NCI-H2107 treated with DMSO at 0.1 percent for 48 hours (cell line): ENCODE measurements around the gene PROB1.
"Not testable (repeated sequence)": the region's sequence is repeated elsewhere in the genome, so short reads cannot be mapped to it uniquely, and the experiment has no call there.

ENCODE experiments used
- DNase-seq: peaks from one replicate; lab custom pipeline; 2025; ENCODE audit not compliant: unreplicated experiment; lab: John Stamatoyannopoulos, UW

PROB1 gene

GRCh38 chr5:139381837-139382761 lies 12.8 kb downstream of the PROB1 start:
- no peak for DNase-seq

GRCh38 chr5:139379626-139380449 lies 15.1 kb downstream of the PROB1 start:
- no peak for DNase-seq

- no peak for DNase-seq
These were observed 16.0 kb downstream of the PROB1 start for GRCh38 chr5:139378941-139379361.

GRCh38 chr5:139378101-139378825 lies 16.6 kb downstream of the PROB1 start:
- DNase-seq: no peak

GRCh38 chr5:139377226-139377625 lies 17.7 kb downstream of the PROB1 start:
- no peak for DNase-seq

- DNase-seq: no peak
These were observed 18.5 kb downstream of the PROB1 start for GRCh38 chr5:139376364-139376763.

GRCh38 chr5:139374909-139375308 lies 20.0 kb downstream of the PROB1 start:
- no peak for DNase-seq

GRCh38 chr5:139371482-139372435 lies 23.1 kb downstream of the PROB1 start:
- DNase-seq: no peak

GRCh38 chr5:139369181-139369580 lies 25.7 kb downstream of the PROB1 start:
- DNase-seq: no peak

GRCh38 chr5:139368613-139369012 lies 26.3 kb downstream of the PROB1 start:
- DNase-seq: no peak

GRCh38 chr5:139364466-139364865 lies 30.4 kb downstream of the PROB1 start:
- DNase-seq: no peak

- no peak for DNase-seq
These were observed 31.0 kb downstream of the PROB1 start for GRCh38 chr5:139363937-139364336.

- DNase-seq: no peak
These were observed 33.0 kb downstream of the PROB1 start for GRCh38 chr5:139361835-139362429.

- DNase-seq: no peak
These were observed 34.5 kb downstream of the PROB1 start for GRCh38 chr5:139360384-139360783.

- DNase-seq: no peak
These were observed 36.8 kb downstream of the PROB1 start for GRCh38 chr5:139358064-139358463.

- not testable (repeated sequence) for DNase-seq
These were observed 39.0 kb downstream of the PROB1 start for GRCh38 chr5:139355900-139356299.

GRCh38 chr5:139354186-139354585 lies 40.7 kb downstream of the PROB1 start:
- DNase-seq: no peak

GRCh38 chr5:139347863-139348262 lies 47.0 kb downstream of the PROB1 start:
- not testable (repeated sequence) for DNase-seq

- DNase-seq: not testable (repeated sequence)
These were observed 49.5 kb downstream of the PROB1 start for GRCh38 chr5:139345442-139345841.

GRCh38 chr5:139344177-139344576 lies 50.7 kb downstream of the PROB1 start:
- no peak for DNase-seq
